ENCODE data around the gene RPS24. TPM values are rescaled to one million over a fixed set of nuclear protein-coding genes. Genes with fewer than 3 reads are reported as not detected.
A peak's percentile ranks its signal among the peaks of the same experiment; 100 is the strongest.

Gene RPS24
- total and polyA plus RNA-seq, 2 of the 13 experiments (the other 11 are each of a cell fraction or from before 2014, with no cell fraction given) = 2,690 to 3,319 TPM

DNA sequence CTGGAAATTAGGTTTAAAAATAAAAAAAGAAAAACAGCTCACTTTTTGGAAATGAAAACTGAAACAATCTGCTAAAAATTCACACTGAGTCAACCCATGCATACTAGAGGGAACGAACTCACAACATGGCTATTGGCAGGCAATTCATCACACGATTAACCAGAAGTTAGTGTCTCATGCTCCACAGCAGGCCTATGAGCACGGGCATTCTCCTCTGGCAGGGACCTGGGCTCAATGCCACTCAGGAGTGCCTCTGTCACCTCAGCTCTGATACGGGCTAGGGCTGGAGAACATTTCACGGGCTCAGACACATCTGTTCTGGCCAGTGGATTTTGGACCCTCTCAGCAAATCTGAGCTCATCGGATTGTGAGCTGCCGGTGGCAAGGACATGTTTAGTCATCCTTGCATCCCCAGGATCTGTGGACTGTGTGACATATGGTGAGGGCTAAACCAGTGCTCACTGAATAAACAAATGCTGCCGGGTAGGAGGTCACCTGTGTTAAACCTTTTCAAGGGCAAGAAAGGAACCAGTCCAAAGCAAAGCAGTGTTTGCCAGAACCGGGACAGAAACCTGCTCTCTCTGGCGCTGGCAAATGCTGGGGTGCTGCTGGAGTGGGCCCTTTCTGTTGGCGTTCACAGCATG lies 44.5 kb upstream of the RPS24 start (continued):
- TF ChIP-seq, protein P1, sequence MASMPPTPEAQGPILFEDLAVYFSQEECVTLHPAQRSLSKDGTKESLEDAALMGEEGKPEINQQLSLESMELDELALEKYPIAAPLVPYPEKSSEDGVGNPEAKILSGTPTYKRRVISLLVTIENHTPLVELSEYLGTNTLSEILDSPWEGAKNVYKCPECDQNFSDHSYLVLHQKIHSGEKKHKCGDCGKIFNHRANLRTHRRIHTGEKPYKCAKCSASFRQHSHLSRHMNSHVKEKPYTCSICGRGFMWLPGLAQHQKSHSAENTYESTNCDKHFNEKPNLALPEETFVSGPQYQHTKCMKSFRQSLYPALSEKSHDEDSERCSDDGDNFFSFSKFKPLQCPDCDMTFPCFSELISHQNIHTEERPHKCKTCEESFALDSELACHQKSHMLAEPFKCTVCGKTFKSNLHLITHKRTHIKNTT (CRISPR knock-in tag; IDR thresholded peaks at IDR 0.05) = no peak
- TF ChIP-seq, protein P2, sequence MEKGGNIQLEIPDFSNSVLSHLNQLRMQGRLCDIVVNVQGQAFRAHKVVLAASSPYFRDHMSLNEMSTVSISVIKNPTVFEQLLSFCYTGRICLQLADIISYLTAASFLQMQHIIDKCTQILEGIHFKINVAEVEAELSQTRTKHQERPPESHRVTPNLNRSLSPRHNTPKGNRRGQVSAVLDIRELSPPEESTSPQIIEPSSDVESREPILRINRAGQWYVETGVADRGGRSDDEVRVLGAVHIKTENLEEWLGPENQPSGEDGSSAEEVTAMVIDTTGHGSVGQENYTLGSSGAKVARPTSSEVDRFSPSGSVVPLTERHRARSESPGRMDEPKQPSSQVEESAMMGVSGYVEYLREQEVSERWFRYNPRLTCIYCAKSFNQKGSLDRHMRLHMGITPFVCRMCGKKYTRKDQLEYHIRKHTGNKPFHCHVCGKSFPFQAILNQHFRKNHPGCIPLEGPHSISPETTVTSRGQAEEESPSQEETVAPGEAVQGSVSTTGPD (CRISPR knock-in tag; IDR thresholded peaks at IDR 0.05) = peak; percentile 92
- TF ChIP-seq MTA3 (CRISPR knock-in tag; IDR thresholded peaks at IDR 0.05) = no peak
- TF ChIP-seq SOX6 (IDR thresholded peaks at IDR 0.05) = no peak
- TF ChIP-seq SOX6 (CRISPR knock-in tag; IDR thresholded peaks at IDR 0.05) = peak; percentile 82
- TF ChIP-seq, protein P3, sequence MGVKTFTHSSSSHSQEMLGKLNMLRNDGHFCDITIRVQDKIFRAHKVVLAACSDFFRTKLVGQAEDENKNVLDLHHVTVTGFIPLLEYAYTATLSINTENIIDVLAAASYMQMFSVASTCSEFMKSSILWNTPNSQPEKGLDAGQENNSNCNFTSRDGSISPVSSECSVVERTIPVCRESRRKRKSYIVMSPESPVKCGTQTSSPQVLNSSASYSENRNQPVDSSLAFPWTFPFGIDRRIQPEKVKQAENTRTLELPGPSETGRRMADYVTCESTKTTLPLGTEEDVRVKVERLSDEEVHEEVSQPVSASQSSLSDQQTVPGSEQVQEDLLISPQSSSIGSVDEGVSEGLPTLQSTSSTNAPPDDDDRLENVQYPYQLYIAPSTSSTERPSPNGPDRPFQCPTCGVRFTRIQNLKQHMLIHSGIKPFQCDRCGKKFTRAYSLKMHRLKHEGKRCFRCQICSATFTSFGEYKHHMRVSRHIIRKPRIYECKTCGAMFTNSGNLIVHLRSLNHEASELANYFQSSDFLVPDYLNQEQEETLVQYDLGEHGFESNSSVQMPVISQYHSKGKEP (CRISPR knock-in tag; IDR thresholded peaks at IDR 0.05) = no peak
- no peak; the same call in 1 of the 2 replicates for TF ChIP-seq TCF7 (IDR thresholded peaks at IDR 0.05; ENCODE audit: low read depth)
- TF ChIP-seq AKAP8 (CRISPR knock-in tag; IDR thresholded peaks at IDR 0.05) = no peak
- TF ChIP-seq, protein P4, sequence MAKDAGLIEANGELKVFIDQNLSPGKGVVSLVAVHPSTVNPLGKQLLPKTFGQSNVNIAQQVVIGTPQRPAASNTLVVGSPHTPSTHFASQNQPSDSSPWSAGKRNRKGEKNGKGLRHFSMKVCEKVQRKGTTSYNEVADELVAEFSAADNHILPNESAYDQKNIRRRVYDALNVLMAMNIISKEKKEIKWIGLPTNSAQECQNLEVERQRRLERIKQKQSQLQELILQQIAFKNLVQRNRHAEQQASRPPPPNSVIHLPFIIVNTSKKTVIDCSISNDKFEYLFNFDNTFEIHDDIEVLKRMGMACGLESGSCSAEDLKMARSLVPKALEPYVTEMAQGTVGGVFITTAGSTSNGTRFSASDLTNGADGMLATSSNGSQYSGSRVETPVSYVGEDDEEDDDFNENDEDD (CRISPR knock-in tag; IDR thresholded peaks at IDR 0.05; ENCODE audit: borderline replicate concordance) = no peak
- peak; percentile 38; the same call in 1 of the 2 replicates for TF ChIP-seq GABPB1 (CRISPR knock-in tag; IDR thresholded peaks at IDR 0.05)
- no peak for TF ChIP-seq CREM (IDR thresholded peaks at IDR 0.05)
- TF ChIP-seq CREM (CRISPR knock-in tag; IDR thresholded peaks at IDR 0.05) = no peak
- TF ChIP-seq ZNF883 (CRISPR knock-in tag; IDR thresholded peaks at IDR 0.05; ENCODE audit: not compliant biosample characterization) = no peak
- no peak for TF ChIP-seq ZBTB7A (CRISPR knock-in tag; IDR thresholded peaks at IDR 0.05)
- TF ChIP-seq MYC (CRISPR knock-in tag; IDR thresholded peaks at IDR 0.05; ENCODE audit: borderline replicate concordance) = peak; percentile 64; the same call in 1 of the 2 replicates
- TF ChIP-seq IKZF4 (CRISPR knock-in tag; IDR thresholded peaks at IDR 0.05; ENCODE audit: borderline replicate concordance, low read depth, not compliant biosample characterization) = no peak
- no peak for TF ChIP-seq ZBTB8A (CRISPR knock-in tag; IDR thresholded peaks at IDR 0.05; ENCODE audit: borderline replicate concordance, low read depth)
- TF ChIP-seq, protein P5, sequence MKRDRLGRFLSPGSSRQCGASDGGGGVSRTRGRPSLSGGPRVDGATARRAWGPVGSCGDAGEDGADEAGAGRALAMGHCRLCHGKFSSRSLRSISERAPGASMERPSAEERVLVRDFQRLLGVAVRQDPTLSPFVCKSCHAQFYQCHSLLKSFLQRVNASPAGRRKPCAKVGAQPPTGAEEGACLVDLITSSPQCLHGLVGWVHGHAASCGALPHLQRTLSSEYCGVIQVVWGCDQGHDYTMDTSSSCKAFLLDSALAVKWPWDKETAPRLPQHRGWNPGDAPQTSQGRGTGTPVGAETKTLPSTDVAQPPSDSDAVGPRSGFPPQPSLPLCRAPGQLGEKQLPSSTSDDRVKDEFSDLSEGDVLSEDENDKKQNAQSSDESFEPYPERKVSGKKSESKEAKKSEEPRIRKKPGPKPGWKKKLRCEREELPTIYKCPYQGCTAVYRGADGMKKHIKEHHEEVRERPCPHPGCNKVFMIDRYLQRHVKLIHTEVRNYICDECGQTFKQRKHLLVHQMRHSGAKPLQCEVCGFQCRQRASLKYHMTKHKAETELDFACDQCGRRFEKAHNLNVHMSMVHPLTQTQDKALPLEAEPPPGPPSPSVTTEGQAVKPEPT (CRISPR knock-in tag; IDR thresholded peaks at IDR 0.05; ENCODE audit: low read depth) = no peak
- TF ChIP-seq HHEX (CRISPR knock-in tag; IDR thresholded peaks at IDR 0.05) = 0 out of 2 replicates have a peak, but pooled peaks have one; percentile 10
- TF ChIP-seq SAP130 (CRISPR knock-in tag; IDR thresholded peaks at IDR 0.05; ENCODE audit: low read depth) = peak; percentile 92
- no peak; the same call in 1 of the 2 replicates for TF ChIP-seq XBP1 (CRISPR knock-in tag; IDR thresholded peaks at IDR 0.05)
- no peak for TF ChIP-seq PAX8 (CRISPR knock-in tag; IDR thresholded peaks at IDR 0.05; ENCODE audit: borderline replicate concordance)
- no peak for TF ChIP-seq KLF12 (CRISPR knock-in tag; IDR thresholded peaks at IDR 0.05; ENCODE audit: borderline replicate concordance)

Measured in HepG2 (cell line).